ENCODE data around the gene RHO.

RHO gene

DNA sequence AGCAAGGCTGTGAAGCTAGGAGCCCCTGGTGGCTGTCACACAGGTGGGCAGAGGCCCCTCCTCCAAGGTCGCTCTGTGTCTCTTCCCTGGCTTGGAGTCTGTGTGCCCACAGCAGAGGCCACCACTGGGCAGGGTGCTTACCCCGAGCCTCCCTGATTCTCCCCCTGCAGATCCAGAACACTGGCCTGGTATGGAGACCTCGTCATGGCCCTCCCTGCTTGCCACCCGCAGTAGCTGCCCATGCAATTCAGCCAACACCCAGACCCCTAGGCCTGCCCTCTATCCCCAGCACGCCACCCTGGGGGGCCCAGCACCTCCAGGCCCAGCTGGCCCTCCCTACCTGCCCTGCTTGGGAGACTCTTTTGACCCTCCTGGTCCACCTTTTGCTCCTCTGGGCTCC is 5.5 kb upstream of the RHO start:
- no peaks in the 10 kb centered on the region for H3K9me3 ChIP-seq (ENCODE audit: control insufficient read depth, insufficient read depth, low read depth, low read length)
- no peaks in the 10 kb centered on the region for H3K4me1 ChIP-seq (ENCODE audit: control insufficient read depth, insufficient read depth, low read length)
- ChIA-PET POLR2A (interaction anchor here (0.6 kb wide), 1 partner anchor 22 kb away, joined by 4 read pairs; no protein-coding TSS in a partner anchor), CTCF (no interaction called here)
- TF ChIP-seq GLIS2 (tag by site-specific recombination; IDR thresholded peaks at IDR 0.05) = peak; percentile 31; the same call in 1 of the 2 replicates
- TF ChIP-seq, protein P1, sequence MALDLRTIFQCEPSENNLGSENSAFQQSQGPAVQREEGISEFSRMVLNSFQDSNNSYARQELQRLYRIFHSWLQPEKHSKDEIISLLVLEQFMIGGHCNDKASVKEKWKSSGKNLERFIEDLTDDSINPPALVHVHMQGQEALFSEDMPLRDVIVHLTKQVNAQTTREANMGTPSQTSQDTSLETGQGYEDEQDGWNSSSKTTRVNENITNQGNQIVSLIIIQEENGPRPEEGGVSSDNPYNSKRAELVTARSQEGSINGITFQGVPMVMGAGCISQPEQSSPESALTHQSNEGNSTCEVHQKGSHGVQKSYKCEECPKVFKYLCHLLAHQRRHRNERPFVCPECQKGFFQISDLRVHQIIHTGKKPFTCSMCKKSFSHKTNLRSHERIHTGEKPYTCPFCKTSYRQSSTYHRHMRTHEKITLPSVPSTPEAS (tag by site-specific recombination; IDR thresholded peaks at IDR 0.05) = no peak
- H3K27ac ChIP-seq (ENCODE audit: extremely low read depth, low read depth, low read length) = no peak overlapping the region
- H3K36me3 ChIP-seq (ENCODE audit: control insufficient read depth in 2 of 2, insufficient read depth in 1 of 2, low read length in 2 of 2) = no peaks in the 10 kb centered on the region
- H3K4me3 ChIP-seq (ENCODE audit: low read depth, low read length) = no peak overlapping the region

DNA sequence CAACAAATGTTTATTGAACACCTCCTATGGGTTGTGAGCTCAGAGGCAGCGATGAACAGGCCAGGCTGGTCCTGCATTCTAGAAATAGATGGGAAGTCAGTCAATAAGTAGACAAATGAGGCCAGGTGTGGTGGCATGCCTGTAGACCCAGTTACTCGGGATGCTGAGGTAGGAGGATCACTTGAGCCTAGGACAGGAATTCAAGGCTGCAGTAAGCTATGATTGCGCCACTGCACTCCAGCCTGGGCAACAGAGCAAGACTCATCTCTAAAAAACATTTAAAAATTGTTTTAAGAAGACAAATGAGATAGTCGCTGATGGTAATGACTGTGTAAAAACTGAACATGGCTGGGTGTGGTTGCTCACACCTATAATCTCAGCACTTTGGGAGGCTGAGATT is 4.4 kb upstream of the RHO start:
- CTCF ChIA-PET = no interaction called here
- Histone ChIP-seq H3K4me1 (ENCODE audit: control insufficient read depth, insufficient read depth, low read length) (no peaks in the 10 kb centered on the region), H3K9me3 (ENCODE audit: control insufficient read depth, insufficient read depth, low read depth, low read length) (no peaks in the 10 kb centered on the region), H3K27ac (ENCODE audit: extremely low read depth, low read depth, low read length) (no peak overlapping the region), H3K4me3 (ENCODE audit: low read depth, low read length) (no peak overlapping the region), H3K36me3 (ENCODE audit: control insufficient read depth in 2 of 2, insufficient read depth in 1 of 2, low read length in 2 of 2) (no peaks in the 10 kb centered on the region)
- TF ChIP-seq HOXC10 (CRISPR knock-in tag; IDR thresholded peaks at IDR 0.05) = no peak
- TF ChIP-seq ZEB2 (tag by site-specific recombination; IDR thresholded peaks at IDR 0.05) = no peak
- TF ChIP-seq ZNF677 (tag by site-specific recombination; IDR thresholded peaks at IDR 0.05) = no peak
- no peak for TF ChIP-seq ZNF561 (tag by site-specific recombination; IDR thresholded peaks at IDR 0.05; ENCODE audit: borderline replicate concordance)
- TF ChIP-seq SP7 (tag by site-specific recombination; IDR thresholded peaks at IDR 0.05) = no peak
- TF ChIP-seq ZNF707 (tag by site-specific recombination; IDR thresholded peaks at IDR 0.05) = no peak
- no peak for TF ChIP-seq ZBTB7A (tag by site-specific recombination; IDR thresholded peaks at IDR 0.05; ENCODE audit: low read depth)
- no peak for TF ChIP-seq ZFP37 (tag by site-specific recombination; IDR thresholded peaks at IDR 0.05)
- no peak for TF ChIP-seq RBAK (tag by site-specific recombination; IDR thresholded peaks at IDR 0.05)
- no peak for TF ChIP-seq KLF9 (tag by site-specific recombination; IDR thresholded peaks at IDR 0.05; ENCODE audit: low read depth)
- no peak for TF ChIP-seq ZNF654 (tag by site-specific recombination; IDR thresholded peaks at IDR 0.05; ENCODE audit: low read depth)
- TF ChIP-seq, protein P2, sequence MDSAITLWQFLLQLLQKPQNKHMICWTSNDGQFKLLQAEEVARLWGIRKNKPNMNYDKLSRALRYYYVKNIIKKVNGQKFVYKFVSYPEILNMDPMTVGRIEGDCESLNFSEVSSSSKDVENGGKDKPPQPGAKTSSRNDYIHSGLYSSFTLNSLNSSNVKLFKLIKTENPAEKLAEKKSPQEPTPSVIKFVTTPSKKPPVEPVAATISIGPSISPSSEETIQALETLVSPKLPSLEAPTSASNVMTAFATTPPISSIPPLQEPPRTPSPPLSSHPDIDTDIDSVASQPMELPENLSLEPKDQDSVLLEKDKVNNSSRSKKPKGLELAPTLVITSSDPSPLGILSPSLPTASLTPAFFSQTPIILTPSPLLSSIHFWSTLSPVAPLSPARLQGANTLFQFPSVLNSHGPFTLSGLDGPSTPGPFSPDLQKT (IDR thresholded peaks at IDR 0.05; ENCODE audit: borderline replicate concordance, low read depth, low read length) = no peak
- no peak for TF ChIP-seq ZNF23 (tag by site-specific recombination; IDR thresholded peaks at IDR 0.05; ENCODE audit: borderline replicate concordance)
- no peak for TF ChIP-seq KLF7 (tag by site-specific recombination; IDR thresholded peaks at IDR 0.05; ENCODE audit: borderline replicate concordance)
- TF ChIP-seq ZNF292 (tag by site-specific recombination; IDR thresholded peaks at IDR 0.05; ENCODE audit: borderline replicate concordance, low read depth) = no peak
- no peak for TF ChIP-seq ZNF24 (tag by site-specific recombination; IDR thresholded peaks at IDR 0.05)
- TF ChIP-seq ZNF473 (tag by site-specific recombination; IDR thresholded peaks at IDR 0.05) = no peak
- POLR2A ChIA-PET = no interaction called here

DNA sequence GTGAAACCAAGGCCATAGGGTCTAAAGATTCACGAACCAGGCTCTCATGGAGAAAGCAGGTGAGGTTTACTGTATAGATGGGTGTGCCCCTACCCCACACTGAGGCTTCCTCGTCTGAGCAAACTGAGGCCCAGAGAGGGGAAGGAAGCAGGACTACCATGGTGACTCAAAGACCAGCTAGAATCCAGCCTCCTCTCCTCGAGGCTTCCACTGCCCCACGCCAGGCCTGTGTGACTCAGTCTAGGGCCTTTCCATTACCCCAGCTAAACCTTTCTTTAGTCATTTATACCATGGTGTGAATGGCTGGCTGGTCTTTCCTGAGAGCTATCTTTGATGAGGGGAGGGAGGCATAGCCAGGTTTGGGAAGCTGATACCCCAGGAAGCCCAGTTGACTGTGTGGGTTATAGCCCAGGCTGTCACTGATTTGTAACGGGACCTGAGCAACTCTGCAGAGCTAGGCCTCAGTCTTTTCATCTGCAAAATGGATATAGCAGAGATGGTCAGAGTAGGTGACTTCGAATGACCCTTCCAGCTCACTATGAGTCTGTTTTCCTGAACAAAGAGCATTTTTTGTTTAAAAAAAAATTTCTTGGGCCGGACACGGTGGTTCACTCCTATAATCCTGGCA is 3.0 kb upstream of the RHO start:
- Histone ChIP-seq H3K4me3 (ENCODE audit: low read depth, low read length) (no peak overlapping the region), H3K4me1 (ENCODE audit: control insufficient read depth, insufficient read depth, low read length) (no peaks in the 10 kb centered on the region), H3K9me3 (ENCODE audit: control insufficient read depth, insufficient read depth, low read depth, low read length) (no peaks in the 10 kb centered on the region), H3K36me3 (ENCODE audit: control insufficient read depth in 2 of 2, insufficient read depth in 1 of 2, low read length in 2 of 2) (no peaks in the 10 kb centered on the region), H3K27ac (ENCODE audit: extremely low read depth, low read depth, low read length) (no peak overlapping the region)
- CTCF ChIA-PET = no interaction called here
- TF ChIP-seq ZFP37 (tag by site-specific recombination; IDR thresholded peaks at IDR 0.05) = no peak
- TF ChIP-seq ZNF76 (tag by site-specific recombination; IDR thresholded peaks at IDR 0.05; ENCODE audit: borderline replicate concordance, low read depth) = no peak
- no peak for TF ChIP-seq ZNF10 (tag by site-specific recombination; IDR thresholded peaks at IDR 0.05)
- no peak for TF ChIP-seq ZFP69B (tag by site-specific recombination; IDR thresholded peaks at IDR 0.05)
- TF ChIP-seq ZNF394 (tag by site-specific recombination; IDR thresholded peaks at IDR 0.05; ENCODE audit: borderline replicate concordance) = no peak
- TF ChIP-seq ZNF311 (tag by site-specific recombination; IDR thresholded peaks at IDR 0.05; ENCODE audit: borderline replicate concordance) = no peak
- TF ChIP-seq ZFP3 (tag by site-specific recombination; IDR thresholded peaks at IDR 0.05; ENCODE audit: low read depth) = no peak
- POLR2A ChIA-PET = no interaction called here

All from HEK293 (cell line).